GM12878 (cell line): ENCODE data around the gene FANCC. TPM values are rescaled to one million over a fixed set of nuclear protein-coding genes. Genes with fewer than 3 reads are reported as not detected.
A peak's percentile ranks its signal among the peaks of the same experiment; 100 is the strongest.

Experiments used
- BCL3 ChIP-seq: IDR thresholded peaks from 2 replicates; pipeline ENCODE4 v1.6.1; 2011; ENCODE audit warnings: borderline replicate concordance, low read depth, mild to moderate bottlenecking, moderate library complexity, low read length; ENCODE audit not compliant: insufficient read depth, poor library complexity, severe bottlenecking
- CEBPZ ChIP-seq: fragments of 150-350 bp; IDR thresholded peaks from 2 replicates; pipeline ENCODE4 v1.6.1; 2016; ENCODE audit warnings: low read depth, low read length
- CTCF ChIP-seq, 3 experiments: IDR thresholded peaks in 2 of 3; conservative IDR thresholded peaks in 1 of 3; 2 replicates each; pipeline ENCODE4 v1.5.1; 2011; ENCODE audit warnings: low read depth in 3 of 3, low read length in 3 of 3, mild to moderate bottlenecking in 3 of 3, control low read depth in 2 of 3, moderate library complexity in 2 of 3, inconsistent platforms in 1 of 3, mixed read lengths in 1 of 3; ENCODE audit not compliant: control insufficient read depth in 2 of 3, insufficient read depth in 1 of 3; ENCODE audit errors: extremely low read depth in 1 of 3
- IRF3 ChIP-seq: fragments of 450-650 bp; IDR thresholded peaks from 2 replicates; pipeline ENCODE4 v1.6.1; 2014; ENCODE audit warnings: mild to moderate bottlenecking
- PML ChIP-seq: IDR thresholded peaks from 2 replicates; pipeline ENCODE4 v1.6.1; 2012; ENCODE audit warnings: low read length, inconsistent platforms
- RB1 ChIP-seq: fragments of 450-650 bp; formaldehyde crosslinking; IDR thresholded peaks from 2 replicates; pipeline ENCODE4 v1.6.1; 2017; ENCODE audit warnings: mild to moderate bottlenecking, borderline replicate concordance
- ZBTB40 ChIP-seq: fragments of 450-650 bp; IDR thresholded peaks from 2 replicates; pipeline ENCODE4 v1.6.1; 2016; ENCODE audit warnings: mild to moderate bottlenecking, moderate library complexity, borderline replicate concordance
- ZNF384 ChIP-seq: IDR thresholded peaks from 2 replicates; pipeline ENCODE4 v1.6.1; 2012; ENCODE audit warnings: low read depth, mild to moderate bottlenecking, low read length, improper control_type of control experiment, borderline replicate concordance
- ZNF592 ChIP-seq: fragments of 450-650 bp; IDR thresholded peaks from 2 replicates; pipeline ENCODE4 v1.6.1; 2017; ENCODE audit warnings: mild to moderate bottlenecking, moderate library complexity
- ZNF622 ChIP-seq: fragments of 450-650 bp; IDR thresholded peaks from 2 replicates; pipeline ENCODE4 v1.6.1; 2017; ENCODE audit warnings: mild to moderate bottlenecking, inconsistent platforms
- ZZZ3 ChIP-seq: IDR thresholded peaks from 2 replicates; pipeline ENCODE4 v1.6.1; 2011; ENCODE audit warnings: low read depth; ENCODE audit not compliant: control insufficient read depth, insufficient read length
- polyA plus RNA-seq, 11 experiments: library from polyadenylated mRNA; depleted of rRNA in 4 of 11; unstranded in 6 of 11; stranded (reverse) in 5 of 11; fragments of >200 nt; fragmentation: Nextera tagmentation in 4 of 11; fragmentation: Illumina TruSeq in 1 of 11; extraction: Ambion mirVana in 4 of 11; extraction: Trizol in 1 of 11; gene quantifications; 1 replicate in 1 of 11; 2 replicates in 10 of 11; pipeline versions ENCODE4 v1.2.1 to v1.2.3, GENCODE V29; 2011 to 2016; ENCODE audit warnings: inconsistent platforms in 2 of 11, missing spikeins in 2 of 11, low read depth in 1 of 11
- total RNA-seq, 4 experiments: library from RNA; depleted of rRNA in 3 of 4; stranded (reverse); fragments of >200 nt in 3 of 4; fragmentation: Illumina TruSeq in 1 of 4; extraction: Trizol in 1 of 4; gene quantifications; 2 replicates each; pipeline versions ENCODE4 v1.2.1 to v1.2.3, GENCODE V29; 2013 to 2021

FANCC gene
- total and polyA plus RNA-seq, 10 of the 15 experiments (the other 5 are each of a cell fraction or from before 2014, with no cell fraction given), result 1.2 to 16.8 (median 10.5) TPM

GRCh38 chr9:95317119-95317892 lies at the start of gene FANCC (continued):
- TF ChIP-seq ZNF592 (no peak), ZZZ3 (no peak), CTCF (IDR thresholded peaks at IDR 0.05 in 2 of 3, conservative IDR thresholded peaks at IDR 0.05 in 1 of 3; ENCODE audit: control insufficient read depth in 2 of 3, extremely low read depth in 1 of 3, insufficient read depth in 1 of 3, low read depth in 3 of 3, low read length in 3 of 3) (no peak), ZNF384 (no peak), IRF3 (no peak), PML (peak; percentile 75; the same call in 1 of the 2 replicates), ZNF622 (no peak), RB1 (peak; percentile 96), CEBPZ (no peak), ZBTB40 (no peak), BCL3 (no peak)
